ENCODE measurements around the gene EXOC4. TPM values are rescaled to one million over a fixed set of nuclear protein-coding genes. Genes with fewer than 3 reads are reported as not detected.
A peak's percentile ranks its signal among the peaks of the same experiment; 100 is the strongest.
"Not testable (repeated sequence)": the region's sequence is repeated elsewhere in the genome, so short reads cannot be mapped to it uniquely, and the experiment has no call there.

EXOC4 gene
- 10 to 100 TPM; 33.7 to 41.5 TPM for total RNA-seq
- long read RNA-seq, full-length matches to known transcripts = 20 of 28 reads
- long read RNA-seq, partial matches to known transcripts = 2 of 28 reads
- long read RNA-seq, other reads (novel, unspliced or antisense) = 6 of 28 reads

DNA sequence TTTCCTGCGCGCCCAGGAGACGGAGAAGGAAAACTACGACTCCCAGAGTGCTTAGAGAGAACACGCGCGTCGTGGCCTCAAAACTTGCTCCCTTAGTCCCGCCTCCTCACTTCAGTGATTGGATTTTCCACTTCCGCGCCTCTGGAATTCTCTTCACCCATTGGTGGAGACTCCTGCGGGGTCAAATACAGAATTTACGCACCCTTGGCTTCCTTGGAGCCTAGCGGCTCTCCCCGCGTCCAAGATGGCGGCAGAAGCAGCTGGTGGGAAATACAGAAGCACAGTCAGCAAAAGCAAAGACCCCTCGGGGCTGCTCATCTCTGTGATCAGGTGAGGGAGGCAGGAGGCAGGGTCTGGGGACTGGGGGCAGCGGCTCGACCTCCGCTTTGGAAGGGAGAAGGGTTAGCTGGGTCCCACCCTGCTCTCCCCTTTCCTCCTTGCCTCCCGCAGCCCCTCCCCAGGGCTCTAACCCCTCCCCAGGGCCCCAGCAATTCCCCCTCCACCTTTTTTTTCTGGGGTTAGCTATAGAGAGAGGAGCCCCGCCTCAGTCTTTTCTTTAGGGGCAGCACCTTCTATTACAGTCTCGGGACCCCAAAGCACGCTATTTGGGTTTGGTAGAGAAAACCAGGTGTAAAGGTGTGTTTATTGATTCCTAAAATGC lies at the start of gene EXOC4:
TSS of gene EXOC4 (plus strand) at position 221 of the 661 bp plus-strand sequence.
- peak; percentile 91 for DNase-seq
- intact Hi-C loops (cut with DNase I) = loop anchor here in 1 of 2 donors (10.0 kb wide), 1 partner anchor 168 kb away; the partner anchor contains the start of gene CHCHD3
- ATAC-seq = peak; percentile 100

DNA sequence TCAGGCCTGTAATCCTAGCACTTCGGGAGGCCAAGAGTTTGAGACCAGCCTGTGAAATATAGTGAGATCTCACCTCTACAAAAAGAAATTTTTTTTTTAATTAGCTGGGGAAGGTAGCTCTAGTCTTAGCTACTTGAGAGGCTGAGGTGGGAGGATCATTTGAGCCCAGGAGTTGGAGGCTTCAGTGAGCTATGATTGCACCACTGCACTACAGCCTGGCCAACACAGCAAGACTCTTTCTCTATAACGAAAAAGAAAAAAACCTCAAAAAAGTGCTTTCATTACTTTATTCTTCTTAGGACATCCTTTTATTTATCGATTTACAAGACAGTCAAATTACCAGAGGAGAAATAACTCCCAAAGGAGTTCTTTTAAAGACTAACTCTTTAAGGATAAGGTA lies 49.4 kb upstream of the EXOC4 start:
- intact Hi-C loops (cut with DNase I) = no loop called here
- DNase-seq = no peak
- no peak for ATAC-seq

DNA sequence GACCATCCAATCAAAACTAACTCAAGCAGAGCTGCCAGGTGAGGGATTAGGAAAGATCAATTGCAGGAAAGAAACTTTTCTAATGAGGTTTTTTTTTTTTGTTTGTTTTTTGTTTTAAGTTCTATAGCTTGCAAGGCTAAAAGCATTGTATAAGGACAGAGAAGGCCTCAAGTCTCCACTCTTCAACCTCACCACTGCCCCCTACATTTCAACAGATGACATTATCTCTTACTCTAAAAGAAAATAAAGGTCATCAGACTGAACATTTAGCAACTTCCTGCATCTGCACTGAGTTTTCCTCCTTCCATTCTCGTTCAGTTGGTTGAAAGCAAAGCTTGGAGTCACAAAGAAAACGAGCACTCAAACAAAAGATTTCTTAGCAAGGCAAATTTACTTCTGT lies 45.2 kb upstream of the EXOC4 start:
- ATAC-seq (no peak), DNase-seq (no peak)
- intact Hi-C loops (cut with DNase I) = no loop called here

DNA sequence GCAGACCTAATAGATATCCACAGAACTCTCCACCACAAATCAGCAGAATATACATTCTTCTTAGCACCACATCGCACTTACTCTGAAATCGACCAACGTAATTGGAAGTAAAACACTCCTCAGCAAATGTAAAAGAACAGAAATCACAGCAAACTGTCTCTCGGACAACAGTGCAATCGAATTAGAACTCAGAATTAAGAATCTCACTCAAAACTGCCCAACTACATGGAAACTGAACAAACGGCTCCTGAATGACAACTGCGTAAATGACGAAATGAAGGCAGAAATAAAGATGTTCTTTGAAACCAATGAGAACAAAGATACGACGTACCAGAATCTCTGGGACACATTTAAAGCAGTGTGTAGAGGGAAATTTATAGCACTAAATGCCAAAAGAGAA lies 42.1 kb upstream of the EXOC4 start:
- ATAC-seq; intact Hi-C loops (cut with DNase I); DNase-seq: not testable (repeated sequence)

DNA sequence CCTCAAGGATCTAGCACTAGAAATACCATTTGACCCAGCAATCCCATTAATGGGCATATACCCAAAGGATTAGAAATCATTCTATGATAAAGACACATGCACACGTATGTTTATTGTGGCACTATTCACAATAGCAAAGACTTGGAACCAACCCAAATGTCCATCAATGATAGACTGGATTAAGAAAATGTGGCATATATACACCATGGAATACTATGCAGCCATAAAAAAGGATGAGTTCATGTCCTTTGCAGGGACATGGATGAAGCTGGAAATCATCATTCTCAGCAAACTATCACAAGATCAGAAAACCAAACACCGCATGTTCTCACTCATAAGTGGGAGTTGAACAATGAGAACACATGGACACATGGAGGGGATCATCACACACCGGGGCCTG lies 39.1 kb upstream of the EXOC4 start:
- ATAC-seq; DNase-seq; intact Hi-C loops (cut with DNase I): not testable (repeated sequence)

DNA sequence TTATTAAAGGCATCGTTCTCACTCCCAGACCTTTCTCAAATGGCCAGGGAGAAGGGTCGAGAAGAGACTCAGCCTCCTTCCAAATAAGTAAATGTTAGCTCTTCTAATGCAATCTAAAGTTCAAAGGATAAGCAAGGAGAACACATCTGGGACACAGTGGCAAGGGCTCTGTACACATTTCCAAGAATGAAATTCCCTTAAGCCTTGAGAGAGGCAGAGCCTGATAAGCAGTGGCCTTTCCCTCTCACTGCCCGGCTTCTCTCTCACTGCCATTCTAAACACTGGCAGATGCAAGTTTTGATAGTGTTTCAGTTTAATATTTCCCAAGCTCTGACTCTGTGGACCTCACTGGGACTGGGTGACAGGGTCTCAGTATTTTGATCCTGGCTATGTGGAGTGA lies 35.1 kb upstream of the EXOC4 start:
- intact Hi-C loops (cut with DNase I) = no loop called here
- ATAC-seq = peak in 1 of 2 donors; percentile 76
- DNase-seq = no peak

DNA sequence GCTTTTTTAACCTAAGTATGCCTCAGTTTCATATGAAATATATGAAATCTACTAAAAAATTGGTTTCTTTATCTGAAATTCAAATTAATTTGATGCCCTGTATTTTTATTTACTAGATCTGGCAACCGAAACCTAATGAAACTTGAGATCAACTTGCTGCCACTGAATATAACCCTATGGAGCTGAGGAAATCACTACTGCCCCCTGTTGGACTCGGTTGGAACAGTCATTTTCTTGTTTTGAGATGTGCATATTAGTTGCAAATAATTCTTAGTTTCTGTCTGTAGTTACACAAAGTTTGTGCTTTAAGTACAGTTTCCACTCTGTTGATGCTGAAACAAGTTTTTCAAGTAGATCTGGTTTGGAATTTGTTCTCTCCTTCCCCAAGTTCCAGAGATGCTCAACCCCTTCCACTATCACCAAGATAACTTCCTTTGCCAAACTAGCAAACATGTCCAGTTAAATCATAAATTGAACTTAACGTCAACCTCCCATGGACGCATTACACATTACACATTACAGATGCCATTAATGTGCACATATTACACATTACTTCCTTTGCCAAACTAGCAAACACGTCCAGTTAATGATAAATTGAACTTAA lies 22.2 kb upstream of the EXOC4 start:
- intact Hi-C loops (cut with DNase I) = no loop called here
- ATAC-seq (no peak), DNase-seq (peak; percentile 24)

DNA sequence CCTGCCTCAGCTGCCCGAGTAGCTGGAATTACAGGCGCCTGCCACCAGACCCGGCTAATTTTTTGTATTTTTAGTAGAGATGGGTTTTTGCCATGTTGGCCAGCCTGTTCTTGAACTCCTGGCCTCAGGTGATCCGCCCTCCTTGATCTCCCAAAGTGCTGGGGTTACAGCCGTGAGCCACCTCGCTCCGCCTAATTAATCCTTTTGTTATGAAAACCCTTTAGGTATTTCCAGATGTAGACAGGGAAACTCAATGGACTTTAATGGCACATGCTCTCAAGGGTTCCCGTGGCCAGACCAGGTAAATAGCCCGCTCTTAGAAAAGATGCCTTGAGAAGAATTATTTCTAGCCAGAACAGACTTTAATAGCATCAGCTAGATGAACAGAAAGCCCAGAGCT lies 19.7 kb upstream of the EXOC4 start:
- intact Hi-C loops (cut with DNase I) = no loop called here
- DNase-seq (no peak), ATAC-seq (no peak)

DNA sequence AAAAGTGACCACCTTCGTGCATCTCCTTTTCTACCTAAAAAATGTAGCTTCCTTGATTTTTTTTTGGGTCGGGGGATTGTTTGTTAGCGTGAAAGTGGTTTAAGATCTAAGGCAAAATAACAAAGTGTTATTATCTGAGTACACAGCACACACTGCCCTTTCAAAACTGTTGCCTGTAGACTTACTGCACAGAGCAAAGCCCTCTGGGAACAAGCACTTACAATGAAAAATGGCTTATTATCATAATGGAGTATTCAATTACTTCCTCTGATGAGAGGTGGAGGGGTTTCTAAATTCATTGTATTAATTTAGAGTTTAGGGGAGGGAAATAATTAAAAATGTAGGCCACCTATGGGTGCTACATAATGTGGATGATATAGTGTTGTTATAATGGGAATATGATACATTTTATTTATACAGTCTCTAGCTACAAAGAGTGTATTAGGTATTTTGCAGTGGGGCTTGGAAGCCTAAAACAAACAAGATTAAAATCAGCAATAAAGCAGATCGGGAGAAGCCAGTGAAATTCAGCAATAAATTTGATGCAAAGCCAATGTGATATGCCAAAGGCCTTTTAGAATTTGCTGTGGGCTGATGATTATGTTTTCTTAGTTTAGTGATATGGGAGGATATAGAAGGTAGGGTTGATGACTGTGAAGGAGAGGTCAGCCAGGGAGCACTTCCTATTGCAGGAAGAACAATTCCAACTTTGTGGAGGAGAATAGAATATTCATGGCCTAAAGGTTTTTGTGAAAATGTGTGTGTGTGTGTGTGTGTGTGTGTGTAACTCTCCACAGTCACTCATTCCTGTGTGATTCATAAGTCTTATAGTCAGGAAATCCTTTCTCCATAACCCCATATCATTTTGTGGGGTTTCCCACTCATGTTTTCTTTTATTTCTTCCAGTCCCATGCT lies 17.7 kb upstream of the EXOC4 start:
- ATAC-seq = no peak
- intact Hi-C loops (cut with DNase I) = no loop called here
- no peak for DNase-seq

DNA sequence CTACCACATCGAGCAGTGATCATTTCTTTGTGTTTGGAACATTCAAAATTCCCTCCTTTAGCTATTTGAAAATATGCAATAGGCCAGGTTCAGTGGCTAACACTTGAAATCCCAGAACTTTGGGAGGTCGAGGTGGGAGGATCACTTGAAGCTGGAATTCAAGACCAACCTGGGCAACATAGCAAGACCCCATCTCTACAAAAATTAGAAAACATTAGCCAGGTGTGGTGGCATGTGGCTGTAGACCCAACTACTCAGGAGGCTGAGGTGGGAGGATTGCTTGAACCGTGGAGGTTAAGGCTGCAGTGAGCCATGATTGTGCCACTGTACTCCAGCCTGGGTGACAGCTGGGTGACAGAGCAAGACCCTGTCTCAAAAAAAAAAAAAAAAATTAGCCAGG lies 15.3 kb upstream of the EXOC4 start:
- intact Hi-C loops (cut with DNase I) = no loop called here
- DNase-seq (no peak), ATAC-seq (no peak)

DNA sequence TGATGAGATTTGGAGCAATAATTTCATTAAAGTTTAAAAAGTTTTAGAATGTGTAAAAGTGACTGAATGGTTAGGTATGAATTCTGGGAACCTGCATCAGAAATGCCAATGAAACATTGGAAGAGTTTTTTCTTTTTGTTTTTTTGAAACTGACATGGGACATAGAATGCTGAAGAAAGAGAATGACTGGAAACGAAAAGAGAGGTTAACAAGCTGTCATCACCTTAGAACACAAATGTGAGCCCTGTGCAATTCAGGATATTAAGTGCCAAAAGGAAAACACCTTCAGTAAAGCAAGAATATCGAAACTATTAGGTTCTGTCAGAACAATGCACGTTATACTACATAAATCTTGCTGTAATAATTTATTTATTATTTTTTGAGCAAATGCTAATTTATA lies 12.6 kb upstream of the EXOC4 start:
- DNase-seq (no peak), ATAC-seq (no peak)
- intact Hi-C loops (cut with DNase I) = no loop called here

DNA sequence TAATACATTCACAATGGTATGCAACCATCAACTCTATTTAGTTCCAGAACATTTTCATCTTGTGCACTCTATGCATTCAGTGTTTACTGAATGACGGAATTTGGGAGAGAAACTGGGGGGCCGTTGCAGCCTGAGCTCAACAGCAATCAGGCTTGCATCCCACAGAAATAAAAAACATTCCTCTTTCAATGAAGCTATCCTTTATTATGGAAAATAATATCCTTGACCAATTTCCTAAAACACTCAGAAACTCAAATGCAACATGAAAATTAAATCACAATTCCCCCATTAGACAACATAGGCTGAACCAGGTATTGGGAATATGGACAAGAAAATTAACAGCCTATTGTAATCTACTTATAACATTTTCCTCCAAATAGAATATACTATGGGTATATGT lies 6.3 kb upstream of the EXOC4 start:
- no peak for DNase-seq
- ATAC-seq = no peak
- intact Hi-C loops (cut with DNase I) = no loop called here

DNA sequence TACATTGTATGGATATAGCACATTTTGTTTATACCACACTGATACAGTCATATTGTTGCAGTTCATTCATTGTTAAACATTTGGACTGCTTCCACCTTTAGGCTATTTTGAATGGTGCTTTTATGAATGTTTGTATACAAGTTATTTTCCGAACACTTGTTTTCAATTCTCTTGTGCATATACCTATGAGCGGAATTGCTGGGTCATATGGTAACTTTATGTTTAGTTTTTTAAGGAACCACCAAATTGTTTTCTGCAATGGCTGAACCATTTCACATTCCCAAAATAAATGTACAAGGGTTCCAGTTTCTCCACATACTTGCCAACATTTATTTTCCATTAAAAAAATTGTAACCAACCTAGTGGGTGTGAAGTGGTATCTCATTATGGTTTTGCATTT lies 4.0 kb upstream of the EXOC4 start:
- DNase-seq = no peak

DNA sequence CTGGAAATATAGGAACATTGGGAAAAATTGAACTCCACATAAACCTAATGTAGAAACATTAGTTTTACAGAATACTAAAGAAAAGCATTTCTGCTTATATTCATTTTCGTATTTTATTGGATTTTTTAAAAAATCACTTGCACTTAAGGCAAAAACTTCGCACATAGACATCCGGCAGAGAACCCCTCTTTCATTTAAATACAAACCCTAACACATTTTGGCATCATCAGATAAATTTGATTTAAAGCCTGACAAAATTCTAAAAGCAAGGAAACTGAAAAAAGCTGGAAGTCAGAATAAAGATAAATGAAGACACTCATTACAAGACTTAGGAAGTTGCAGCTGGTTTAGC lies 396 bp upstream of the EXOC4 start:
- intact Hi-C loops (cut with DNase I) = loop anchor here in 1 of 2 donors (10.0 kb wide), 1 partner anchor 168 kb away; the partner anchor contains the start of gene CHCHD3
- DNase-seq (no peak), ATAC-seq (no peak)

More for the DNA sequence above, 4.0 kb upstream of the EXOC4 start:
- intact Hi-C loops (cut with DNase I) = no loop called here
- ATAC-seq = no peak

DNA sequence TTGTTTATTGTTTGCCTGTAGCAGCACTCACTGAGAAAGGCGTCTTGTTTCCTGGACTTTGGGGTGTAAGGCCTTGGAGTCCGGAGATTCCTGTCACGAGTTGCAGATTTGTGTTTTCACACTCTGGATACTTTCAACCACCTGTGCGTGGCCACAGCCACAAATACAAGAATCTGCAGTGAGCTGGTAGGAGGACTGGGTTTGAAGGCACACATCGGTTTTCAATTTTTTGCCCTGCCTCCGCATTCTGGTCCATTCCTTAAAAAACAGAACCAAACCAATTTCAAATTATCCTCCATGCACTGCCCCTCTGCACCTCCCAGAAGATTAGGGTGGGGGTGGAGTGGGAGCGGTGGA lies 619 bp downstream of the EXOC4 start:
- DNase-seq = no peak
- intact Hi-C loops (cut with DNase I) = loop anchor here in 1 of 2 donors (10.0 kb wide), 1 partner anchor 169 kb away; the partner anchor contains the start of gene CHCHD3
- peak in 1 of 2 donors; percentile 12 for ATAC-seq

DNA sequence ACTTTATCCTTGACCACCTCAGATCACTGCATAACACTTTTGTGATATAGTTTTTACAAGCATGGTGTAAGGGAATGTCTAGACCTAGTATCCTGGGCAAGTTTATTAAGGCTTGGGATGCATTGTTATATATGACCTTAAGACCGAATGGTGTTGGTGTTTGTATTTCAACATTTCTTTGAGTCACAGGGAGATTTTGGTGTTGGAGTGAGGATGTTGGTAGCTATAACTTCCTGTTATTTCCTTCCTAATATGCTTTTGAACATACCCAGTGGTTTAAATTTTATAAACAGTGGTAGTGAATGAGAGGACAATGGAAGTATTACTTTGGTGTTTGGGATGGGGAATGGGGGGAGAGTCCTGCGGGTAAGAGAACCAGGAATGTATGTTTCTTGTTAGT lies 2.6 kb downstream of the EXOC4 start:
- ATAC-seq = no peak
- intact Hi-C loops (cut with DNase I) = loop anchor here in 1 of 2 donors (10.0 kb wide), 1 partner anchor 171 kb away; the partner anchor contains the start of gene CHCHD3

DNA sequence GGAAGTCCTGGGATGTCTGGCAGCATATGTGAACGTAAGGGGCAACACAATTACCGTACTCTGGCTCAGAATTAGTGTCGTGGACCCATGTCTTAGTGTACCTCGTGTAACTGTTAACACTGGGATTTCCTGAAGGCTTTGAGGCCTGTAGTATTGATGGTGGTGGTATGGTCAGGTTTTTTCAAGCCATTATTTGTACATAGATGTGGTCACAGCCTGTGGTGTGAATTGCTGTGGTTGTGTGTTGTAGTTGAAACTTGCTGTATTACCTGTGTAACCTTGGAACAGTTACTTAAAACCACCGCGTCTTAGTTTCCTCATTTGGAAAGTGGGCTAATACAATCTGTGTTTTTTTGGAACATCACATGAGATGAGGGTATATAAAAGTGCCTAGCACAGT lies 5.3 kb downstream of the EXOC4 start:
- DNase-seq (no peak), ATAC-seq (no peak)
- intact Hi-C loops (cut with DNase I) = loop anchor here in 1 of 2 donors (10.0 kb wide), 1 partner anchor 173 kb away; the partner anchor contains the start of gene CHCHD3

More for the DNA sequence above, 2.6 kb downstream of the EXOC4 start:
- DNase-seq = no peak

DNA sequence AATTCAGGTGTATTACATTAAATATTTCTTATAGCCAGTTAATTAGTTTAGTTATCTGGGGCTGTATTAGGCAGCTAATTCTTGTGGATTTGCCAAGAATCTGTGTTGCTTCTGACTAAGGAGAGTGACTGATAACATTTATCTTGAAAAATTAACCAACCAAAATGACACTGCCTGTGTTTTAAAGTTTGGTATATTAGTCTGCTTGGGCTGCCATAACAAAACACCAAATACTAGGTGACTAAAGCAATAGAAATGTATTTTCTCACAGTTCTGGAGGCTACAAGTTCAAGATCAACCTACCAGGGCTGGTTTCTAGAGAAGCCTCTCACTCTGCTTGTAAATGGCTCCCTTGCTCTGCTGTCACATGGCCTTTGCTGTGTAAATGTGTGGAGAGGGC lies 12.9 kb downstream of the EXOC4 start:
- no peak for DNase-seq
- intact Hi-C loops (cut with DNase I) = no loop called here
- peak in 1 of 2 donors; percentile 47 for ATAC-seq

DNA sequence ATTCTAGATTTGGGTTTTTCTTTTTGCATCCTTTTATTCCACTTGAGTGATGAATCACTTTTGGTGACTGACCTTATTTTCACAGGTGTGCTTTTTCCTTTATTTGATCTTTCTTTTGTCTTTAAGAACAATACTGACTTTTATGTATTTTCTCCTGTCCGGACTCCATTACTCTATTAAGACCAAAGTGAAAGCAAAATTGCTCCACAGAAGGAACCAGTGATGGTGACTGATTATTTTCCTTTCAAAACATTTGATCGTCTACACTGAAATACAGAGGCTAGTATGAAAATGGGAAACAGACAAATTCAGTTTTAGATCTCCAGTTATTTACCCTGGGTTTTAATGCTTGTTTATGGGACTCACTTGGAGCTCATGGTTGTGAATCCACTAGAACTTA lies 15.5 kb downstream of the EXOC4 start:
- no peak for ATAC-seq
- no peak for DNase-seq
- intact Hi-C loops (cut with DNase I) = no loop called here

DNA sequence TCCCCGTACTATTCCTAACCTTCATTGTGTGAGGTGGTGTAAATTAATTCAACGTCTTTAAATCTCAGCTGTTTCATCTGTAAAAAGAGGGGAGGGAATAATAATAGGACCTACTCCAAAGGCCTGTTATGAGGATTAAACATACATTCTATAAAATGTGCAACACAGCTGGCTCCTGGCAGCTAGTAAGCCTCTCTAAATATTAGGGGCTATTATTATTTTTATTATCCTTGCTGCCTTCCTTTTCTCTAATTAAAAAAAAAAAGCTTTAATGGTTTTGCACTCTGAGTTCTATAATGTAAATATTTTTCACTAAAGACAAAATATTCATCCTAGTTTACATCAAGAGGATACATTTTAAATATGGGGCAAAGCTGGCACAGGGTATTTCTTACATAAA lies 19.5 kb downstream of the EXOC4 start:
- intact Hi-C loops (cut with DNase I) = no loop called here
- ATAC-seq (no peak), DNase-seq (no peak)
